Lung (tissue), 12 donors: Measurements from ENCODE around the gene EFNA5. TPM values are rescaled to one million over a fixed set of nuclear protein-coding genes. Genes with fewer than 3 reads are reported as not detected.
A peak's percentile ranks its signal among the peaks of the same experiment; 100 is the strongest.

Source experiments
- ATAC-seq: fragments of 200-7000 bp; cut with Tn5 transposase; one replicate; pipeline ENCODE4 v1.9.1; 2020; ENCODE audit warnings: moderate number of reproducible peaks; ENCODE audit not compliant: insufficient read depth, low FRiP score
- DNase-seq, 3 donors: peaks; one replicate each; pipeline ENCODE4 v3.0.0-alpha.2; 2013 to 2017
- H3K27ac ChIP-seq, 2 donors: one replicate each; pipeline ENCODE4 v1.5.1; 2013; ENCODE audit warnings: mild to moderate bottlenecking in 2 of 2, moderate library complexity in 2 of 2, control low read depth in 1 of 2, inconsistent platforms in 1 of 2, low read depth in 1 of 2, low read length in 1 of 2
- H3K27me3 ChIP-seq, 3 donors: one replicate each; pipeline ENCODE4 v1.5.1; 2013; ENCODE audit warnings: low read length in 2 of 3; ENCODE audit not compliant: control insufficient read depth in 3 of 3, insufficient read depth in 3 of 3
- H3K36me3 ChIP-seq, 4 donors: one replicate each; pipeline ENCODE4 v1.5.1; 2013; ENCODE audit warnings: low read length in 4 of 4, mild to moderate bottlenecking in 1 of 4, moderate library complexity in 1 of 4; ENCODE audit not compliant: control insufficient read depth in 4 of 4, insufficient read depth in 4 of 4
- H3K4me1 ChIP-seq, 5 donors: one replicate each; pipeline ENCODE4 v1.5.1; 2013; ENCODE audit warnings: low read length in 5 of 5, mild to moderate bottlenecking in 2 of 5, moderate library complexity in 1 of 5; ENCODE audit not compliant: control insufficient read depth in 5 of 5, insufficient read depth in 5 of 5
- H3K4me3 ChIP-seq: one replicate; pipeline ENCODE4 v1.5.1; 2013; ENCODE audit warnings: mild to moderate bottlenecking, control low read depth, moderate library complexity
- H3K9ac ChIP-seq, 2 donors: one replicate each; pipeline ENCODE4 v1.5.1; 2013; ENCODE audit warnings: low read length in 2 of 2, control low read depth in 1 of 2; ENCODE audit not compliant: insufficient read depth in 1 of 2
- H3K9me3 ChIP-seq, 4 donors: one replicate each; pipeline ENCODE4 v1.5.1; 2013; ENCODE audit warnings: low read length in 3 of 4, mild to moderate bottlenecking in 1 of 4, moderate library complexity in 1 of 4; ENCODE audit not compliant: control insufficient read depth in 4 of 4, insufficient read depth in 3 of 4
- WGBS, 2 donors: extraction: QIAGEN DNeasy Blood & Tissue Kit; methylation state at CpG; one replicate each; pipeline ENCODE4 v1.1.7; 2013; 5-methylcytosine and 5-hydroxymethylcytosine counted together
- polyA plus RNA-seq, 2 donors: library from polyadenylated mRNA; stranded (reverse); fragments of 200-250 nt; gene quantifications; one replicate each; pipeline ENCODE4 v1.2.1, GENCODE V29; 2013
- total RNA-seq, 2 donors: library from RNA; depleted of rRNA in 1 of 2; stranded (reverse); fragments of >200 nt in 1 of 2; gene quantifications; one replicate each; pipeline ENCODE4 v1.2.1, GENCODE V29; 2014 to 2021
- TF ChIP-seq, protein P1 (sequence below): IDR thresholded peaks from 2 replicates; pipeline ENCODE4 v1.5.1; 2012; ENCODE audit warnings: mild to moderate bottlenecking; ENCODE audit errors: control extremely low read depth, extremely low read depth
- donor health status: control.
- donor health status: control.
- donor health status: Bipolar disorder and iron deficiency.
- donor health status: healthy.
- donor health status: DM: yes; HTN: yes; CAD: no.

Gene EFNA5
- total and polyA plus RNA-seq, 4 donors: 2.1 to 18.4 (median 7.8) TPM

DNA sequence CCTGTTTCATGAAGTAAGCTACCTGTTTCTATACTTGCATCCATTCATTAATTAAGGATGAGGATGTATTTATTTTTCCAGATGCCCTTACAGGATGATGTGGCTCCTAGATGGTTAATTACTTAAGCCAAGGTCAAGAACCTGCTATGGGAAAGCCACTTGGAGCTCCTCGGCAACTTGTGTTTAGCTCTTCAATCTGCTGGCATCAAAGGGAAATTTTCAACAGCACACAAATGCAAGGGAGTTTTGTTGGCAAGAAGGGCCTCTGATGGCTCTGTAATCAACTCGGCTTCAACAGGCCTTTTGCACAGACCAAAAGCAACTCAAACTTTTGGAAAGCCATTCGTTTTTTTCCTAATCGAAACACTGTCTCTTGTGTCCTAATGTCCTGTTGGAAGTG is 125.3 kb downstream of the EFNA5 start:
- 45 to 76% methylated on average over 4 of the region's 4 CpGs for WGBS, 2 donors
- H3K27me3 ChIP-seq: no peaks in the 10 kb centered on the region
- DNase-seq: peak in 2 of 3 donors; percentile 48 to 57
- TF ChIP-seq, protein P1, sequence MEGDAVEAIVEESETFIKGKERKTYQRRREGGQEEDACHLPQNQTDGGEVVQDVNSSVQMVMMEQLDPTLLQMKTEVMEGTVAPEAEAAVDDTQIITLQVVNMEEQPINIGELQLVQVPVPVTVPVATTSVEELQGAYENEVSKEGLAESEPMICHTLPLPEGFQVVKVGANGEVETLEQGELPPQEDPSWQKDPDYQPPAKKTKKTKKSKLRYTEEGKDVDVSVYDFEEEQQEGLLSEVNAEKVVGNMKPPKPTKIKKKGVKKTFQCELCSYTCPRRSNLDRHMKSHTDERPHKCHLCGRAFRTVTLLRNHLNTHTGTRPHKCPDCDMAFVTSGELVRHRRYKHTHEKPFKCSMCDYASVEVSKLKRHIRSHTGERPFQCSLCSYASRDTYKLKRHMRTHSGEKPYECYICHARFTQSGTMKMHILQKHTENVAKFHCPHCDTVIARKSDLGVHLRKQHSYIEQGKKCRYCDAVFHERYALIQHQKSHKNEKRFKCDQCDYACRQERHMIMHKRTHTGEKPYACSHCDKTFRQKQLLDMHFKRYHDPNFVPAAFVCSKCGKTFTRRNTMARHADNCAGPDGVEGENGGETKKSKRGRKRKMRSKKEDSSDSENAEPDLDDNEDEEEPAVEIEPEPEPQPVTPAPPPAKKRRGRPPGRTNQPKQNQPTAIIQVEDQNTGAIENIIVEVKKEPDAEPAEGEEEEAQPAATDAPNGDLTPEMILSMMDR: no peak
- H3K4me1 ChIP-seq: peaks cover 2 to 38% (median 10%) of the 10 kb centered on the region in 5 donors
- H3K9me3 ChIP-seq: no peaks in the 10 kb centered on the region
- H3K4me3 ChIP-seq: no peak overlapping the region
- no peak overlapping the region for H3K9ac ChIP-seq
- ATAC-seq: no peak
- peak overlapping the region in 1 of 2 donors; percentile 49 for H3K27ac ChIP-seq
- H3K36me3 ChIP-seq: no peaks in the 10 kb centered on the region

DNA sequence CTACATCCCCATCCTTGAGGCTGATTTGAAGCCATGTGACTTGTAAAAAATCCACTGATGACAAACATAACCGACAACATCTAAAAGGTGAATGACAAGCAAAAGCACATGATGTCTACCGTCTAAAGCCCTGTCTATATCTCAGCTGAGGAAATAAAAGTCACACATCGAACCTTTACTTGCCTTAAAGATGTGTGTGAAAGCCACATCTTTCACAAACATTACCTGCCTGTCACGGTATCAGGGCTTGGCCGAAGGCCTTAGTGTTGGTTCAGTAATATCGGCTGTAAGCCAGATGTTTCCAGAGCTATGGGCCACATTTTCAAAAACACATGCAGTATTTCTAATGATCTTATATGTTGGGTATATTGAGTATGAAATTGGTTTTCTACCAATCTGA is 125.8 kb downstream of the EFNA5 start:
- H3K36me3 ChIP-seq: no peaks in the 10 kb centered on the region
- no peaks in the 10 kb centered on the region for H3K9me3 ChIP-seq
- H3K4me1 ChIP-seq: peaks cover 2 to 38% (median 10%) of the 10 kb centered on the region in 5 donors
- H3K27me3 ChIP-seq: no peaks in the 10 kb centered on the region
- ATAC-seq (no peak), DNase-seq (no peak)
- WGBS, 2 donors: 69 to 81% methylated on average over 6 of the region's 6 CpGs
- no peak overlapping the region for H3K4me3 ChIP-seq
- H3K27ac ChIP-seq: no peak overlapping the region
- H3K9ac ChIP-seq: no peak overlapping the region
- TF ChIP-seq, protein P1: no peak

DNA sequence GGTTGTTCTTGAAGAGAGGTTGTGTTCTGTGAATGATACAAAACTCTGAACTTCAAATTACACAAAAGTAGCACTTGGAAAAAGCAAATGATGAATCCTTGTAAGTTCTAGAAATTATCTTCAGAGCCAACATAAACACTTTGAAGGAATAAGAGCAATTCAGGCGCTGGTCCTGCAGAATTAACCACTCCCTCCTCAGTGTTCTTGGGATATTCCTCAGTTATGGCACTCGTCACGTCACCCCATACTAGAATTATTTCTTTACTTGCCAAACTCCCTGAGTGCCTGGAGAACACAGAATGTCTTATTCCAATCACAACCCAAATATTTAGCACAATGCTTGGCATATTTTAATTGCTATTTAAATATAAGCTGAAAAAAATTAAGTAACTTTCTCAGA is 126.3 kb downstream of the EFNA5 start:
- WGBS, 2 donors: 58 to 80% methylated on average over 3 of the region's 3 CpGs
- H3K4me3 ChIP-seq: no peak overlapping the region
- ATAC-seq: no peak
- H3K9me3 ChIP-seq: no peaks in the 10 kb centered on the region
- TF ChIP-seq, protein P1: no peak
- no peak overlapping the region for H3K9ac ChIP-seq
- H3K4me1 ChIP-seq: peaks cover 2 to 38% (median 10%) of the 10 kb centered on the region in 5 donors
- H3K36me3 ChIP-seq: no peaks in the 10 kb centered on the region
- DNase-seq: no peak
- H3K27ac ChIP-seq: no peak overlapping the region
- H3K27me3 ChIP-seq: no peaks in the 10 kb centered on the region

DNA sequence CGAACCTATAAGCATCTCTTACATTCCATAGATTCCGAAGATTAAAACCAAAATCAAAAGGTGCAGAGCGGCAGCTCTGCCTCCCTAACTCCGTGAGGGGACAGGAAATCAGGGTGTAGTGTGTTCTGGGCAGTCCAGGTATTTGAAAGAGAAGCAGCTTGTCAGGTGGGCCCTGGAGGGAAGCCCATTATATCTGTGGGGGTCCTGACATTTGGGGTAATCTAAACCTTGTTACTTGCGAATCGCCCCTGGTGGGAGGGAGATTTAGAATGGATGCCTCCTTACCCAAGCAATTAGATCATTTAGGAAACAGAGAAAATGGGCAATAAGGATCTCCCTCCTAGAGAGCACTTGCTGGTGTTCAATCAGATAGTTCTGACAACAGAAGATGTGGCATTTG is 126.9 kb downstream of the EFNA5 start:
- no peak overlapping the region for H3K4me3 ChIP-seq
- DNase-seq: no peak
- H3K9me3 ChIP-seq: no peaks in the 10 kb centered on the region
- 73 to 85% methylated on average over 6 of the region's 6 CpGs for WGBS, 2 donors
- no peaks in the 10 kb centered on the region for H3K36me3 ChIP-seq
- H3K9ac ChIP-seq: no peak overlapping the region
- no peaks in the 10 kb centered on the region for H3K27me3 ChIP-seq
- no peak for ATAC-seq
- TF ChIP-seq, protein P1: no peak
- H3K4me1 ChIP-seq: peaks cover 2 to 38% (median 10%) of the 10 kb centered on the region in 5 donors
- H3K27ac ChIP-seq: peak overlapping the region in 1 of 2 donors; percentile 39
